ENCODE measurements around the gene BICC1.

DNA sequence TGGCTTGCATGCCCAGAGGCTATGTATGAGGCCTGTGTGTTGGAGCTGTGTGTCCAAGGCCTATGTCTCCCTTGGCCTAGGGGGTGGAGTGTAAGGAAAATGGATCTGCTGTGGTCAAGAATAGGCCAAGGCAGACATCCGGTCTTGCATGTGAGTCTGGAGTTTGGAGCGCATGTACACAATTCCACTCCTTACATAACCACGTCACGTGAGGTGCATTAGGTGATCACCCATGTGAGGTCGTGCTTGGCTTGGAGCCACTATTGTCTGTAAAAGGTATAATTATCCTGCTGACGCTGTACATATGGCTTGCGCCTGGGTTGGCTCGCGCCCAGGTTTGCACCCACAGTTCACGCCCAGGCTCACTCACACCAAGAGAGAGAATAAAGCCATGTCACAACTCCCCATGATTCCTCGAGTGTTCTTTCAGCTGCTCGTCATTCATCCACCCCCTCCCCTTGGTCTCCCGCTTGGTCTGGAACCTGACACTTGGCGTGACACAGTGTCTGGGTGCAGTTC lies 105.5 kb downstream of the BICC1 start:
- TF ChIP-seq POLR2A (IDR thresholded peaks at IDR 0.05; ENCODE audit: low read depth, low read length) (no peak), CTCF (IDR thresholded peaks at IDR 0.05; ENCODE audit: extremely low read depth in 1 of 2, insufficient read depth in 1 of 2, low read depth in 1 of 2, low read length in 2 of 2) (no peak), EZH2 (IDR thresholded peaks at IDR 0.05; ENCODE audit: borderline replicate concordance, low read depth, low read length, severe bottlenecking) (no peak), POLR2AphosphoS5 (IDR thresholded peaks at IDR 0.05; ENCODE audit: insufficient read depth, low read depth, low read length) (no peak), FOS (IDR thresholded peaks at IDR 0.05; ENCODE audit: borderline replicate concordance, insufficient read depth, low read length) (no peak), MYC (IDR thresholded peaks at IDR 0.05; ENCODE audit: low read depth, low read length) (no peak)
